WI38 (cell line): ENCODE measurements around the gene CBX4.

Experiments used
- H3K4me3 ChIP-seq: 2 replicates; pipeline ENCODE4 v1.5.1; 2011; ENCODE audit warnings: low read depth, mild to moderate bottlenecking, control low read depth, low read length
- CTCF ChIP-seq: IDR thresholded peaks from 2 replicates; pipeline ENCODE4 v1.5.1; 2012; ENCODE audit warnings: low read depth, mild to moderate bottlenecking, control low read depth, low read length

The CBX4 gene

GRCh38 chr17:79835470-79835899, 3.8 kb downstream of the CBX4 start:
- H3K4me3 ChIP-seq = no peak overlapping the region
- TF ChIP-seq CTCF = no peak

GRCh38 chr17:79834565-79835469, 4.4 kb downstream of the CBX4 start:
- no peak overlapping the region for H3K4me3 ChIP-seq
- TF ChIP-seq CTCF = peak; percentile 59

- TF ChIP-seq CTCF = no peak
- H3K4me3 ChIP-seq = no peak overlapping the region
These were observed 5.3 kb downstream of the CBX4 start for GRCh38 chr17:79833744-79834564.

- H3K4me3 ChIP-seq = no peak overlapping the region
- no peak for TF ChIP-seq CTCF
These were observed 6.2 kb downstream of the CBX4 start for GRCh38 chr17:79833110-79833450.

GRCh38 chr17:79832218-79833109, 6.8 kb downstream of the CBX4 start:
- H3K4me3 ChIP-seq = no peak overlapping the region

More at GRCh38 chr17:79832218-79833109, 6.8 kb downstream of the CBX4 start:
- TF ChIP-seq CTCF = no peak
